Stimulated activated CD8-positive, alpha-beta memory T cell treated with anti-CD3 and anti-CD28 coated beads, Interleukin-7, amount 100 ng/mL, for 48 hours (primary cell): ENCODE measurements around the gene NEK1.

Experiments used
- DNase-seq, 2 donors: peaks; one replicate each; pipeline ENCODE4 v3.0.0-alpha.2; 2020; ENCODE audit warnings: low read depth in 1 of 2; ENCODE audit errors: extremely low read depth in 1 of 2

NEK1 gene

DNA sequence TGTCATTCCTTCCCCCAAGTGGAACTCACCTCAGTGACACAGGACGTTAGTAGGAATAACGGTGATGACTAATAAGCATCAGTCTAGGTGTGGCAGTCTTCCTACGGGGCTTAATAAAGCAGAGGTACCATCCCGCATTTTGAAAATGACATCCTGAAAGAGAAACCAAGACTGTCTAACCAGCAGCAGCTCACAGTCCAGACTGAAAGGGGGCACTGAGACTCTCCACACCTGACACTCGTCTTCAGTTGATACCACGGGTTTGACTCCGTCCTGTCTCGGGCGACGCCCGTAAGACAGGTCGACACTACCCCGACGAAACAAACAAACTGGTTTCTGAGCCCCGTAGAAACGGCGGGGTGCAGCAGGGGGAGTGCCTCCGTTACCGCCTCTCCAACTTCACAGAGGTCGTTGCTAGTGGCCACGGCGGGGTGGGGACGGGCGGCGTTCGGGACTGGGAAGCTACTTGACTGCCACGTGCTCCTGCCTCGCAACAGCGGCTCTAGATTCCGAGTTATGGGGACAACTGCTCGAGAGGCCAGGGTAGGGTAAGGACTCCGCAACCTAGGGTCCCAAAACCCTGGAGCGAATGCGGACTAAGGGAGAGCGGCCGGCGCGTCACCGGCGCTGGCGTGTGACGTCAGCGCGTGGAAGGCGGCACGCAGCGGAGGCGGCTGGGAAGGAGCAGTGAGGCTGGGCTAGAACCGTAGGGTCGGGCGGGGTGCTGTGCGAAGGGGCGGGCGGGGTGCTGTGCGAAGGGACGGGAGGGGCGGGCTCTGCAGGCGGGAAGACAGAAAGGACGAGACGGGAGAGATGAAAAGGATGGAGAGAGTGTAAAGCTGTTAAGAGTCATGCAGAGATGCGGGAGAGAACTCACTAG lies at the start of gene NEK1:
Gene NEK1, minus strand, starts transcription at position 593 of the 880 bp plus-strand sequence. CDS start 9,953 bp downstream, outside the sequence.
- DNase-seq = peak; percentile 73 to 84

GRCh38 chr4:169661761-169662160 lies 49.4 kb upstream of the NEK1 start:
- no peak for DNase-seq

GRCh38 chr4:169660929-169661328 lies 48.5 kb upstream of the NEK1 start:
- DNase-seq = no peak

- peak; percentile 20 to 63 for DNase-seq
Measured at GRCh38 chr4:169659716-169660670, 47.6 kb upstream of the NEK1 start.

GRCh38 chr4:169658975-169659715 lies 46.8 kb upstream of the NEK1 start:
- DNase-seq = no peak

DNA sequence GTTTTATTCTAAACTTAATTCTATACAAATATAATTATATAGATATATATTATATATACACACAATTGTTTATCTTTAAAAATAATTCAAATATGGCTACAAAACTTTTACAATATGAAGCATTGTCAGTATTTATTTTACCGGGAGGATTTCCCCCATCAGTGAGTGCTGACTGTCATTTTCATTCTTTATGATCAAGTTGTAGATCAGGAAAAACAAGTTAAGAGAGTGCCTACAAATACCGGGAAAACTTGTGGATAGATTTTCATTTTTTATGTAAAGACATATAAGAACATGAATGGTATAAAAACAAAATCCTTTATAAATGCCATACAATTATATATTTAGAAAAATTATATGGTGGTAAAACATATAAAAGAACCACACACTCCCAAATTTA lies 45.8 kb upstream of the NEK1 start:
- no peak for DNase-seq

DNA sequence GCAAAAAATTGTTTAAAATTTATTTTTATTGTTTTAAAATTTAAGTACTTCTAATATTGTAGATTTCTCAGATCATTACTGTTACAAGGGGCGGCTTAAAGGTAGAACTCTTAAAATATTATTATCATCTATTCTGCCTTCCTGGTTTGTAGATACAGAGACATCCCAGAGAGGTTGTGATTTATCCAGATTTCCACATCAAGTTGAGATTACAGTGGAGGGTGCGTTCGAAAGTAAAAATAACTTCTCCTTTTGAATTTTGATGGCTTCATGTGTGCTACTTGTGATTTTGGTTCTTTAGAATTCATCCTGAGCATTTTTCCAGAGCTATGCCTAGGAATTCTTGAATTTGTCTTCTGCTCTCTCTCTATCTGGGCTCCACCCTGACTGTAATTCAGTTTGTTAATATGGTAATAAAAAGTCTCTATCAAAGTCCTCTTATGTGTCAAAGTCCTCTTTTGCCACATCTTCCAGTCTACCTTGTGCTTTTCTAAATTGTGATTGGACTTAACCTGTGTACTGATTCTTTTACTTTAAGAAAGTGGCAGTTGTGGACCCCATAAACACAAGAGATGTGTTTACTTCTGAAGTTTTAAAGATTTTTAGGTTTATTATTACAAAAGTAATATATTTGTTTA lies 45.2 kb upstream of the NEK1 start:
- DNase-seq = no peak

- no peak for DNase-seq
Measured at GRCh38 chr4:169655401-169655800, 43.0 kb upstream of the NEK1 start.

DNA sequence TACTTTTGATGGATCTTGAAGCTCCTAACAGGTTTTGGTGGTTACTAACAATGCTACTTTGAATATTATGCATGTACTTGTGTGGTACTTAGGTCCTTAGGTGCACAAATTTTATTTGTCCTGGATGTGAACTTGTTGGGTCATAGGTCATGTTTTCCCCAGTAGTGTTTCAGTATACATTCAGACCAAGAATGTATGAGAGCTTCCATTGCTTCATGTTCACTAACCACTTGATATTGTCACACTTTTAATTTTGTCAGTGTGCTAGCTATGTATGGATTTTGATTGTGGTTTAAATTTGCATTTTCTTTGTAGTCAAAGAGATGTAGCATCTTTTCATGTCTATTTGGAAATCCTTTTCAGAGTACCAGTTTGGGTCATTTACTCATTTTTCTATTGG lies 40.2 kb upstream of the NEK1 start:
- no peak for DNase-seq

- no peak for DNase-seq
Measured at GRCh38 chr4:169650227-169650936, 38.0 kb upstream of the NEK1 start.

- DNase-seq = no peak
Measured at GRCh38 chr4:169649545-169650226, 37.3 kb upstream of the NEK1 start.

DNA sequence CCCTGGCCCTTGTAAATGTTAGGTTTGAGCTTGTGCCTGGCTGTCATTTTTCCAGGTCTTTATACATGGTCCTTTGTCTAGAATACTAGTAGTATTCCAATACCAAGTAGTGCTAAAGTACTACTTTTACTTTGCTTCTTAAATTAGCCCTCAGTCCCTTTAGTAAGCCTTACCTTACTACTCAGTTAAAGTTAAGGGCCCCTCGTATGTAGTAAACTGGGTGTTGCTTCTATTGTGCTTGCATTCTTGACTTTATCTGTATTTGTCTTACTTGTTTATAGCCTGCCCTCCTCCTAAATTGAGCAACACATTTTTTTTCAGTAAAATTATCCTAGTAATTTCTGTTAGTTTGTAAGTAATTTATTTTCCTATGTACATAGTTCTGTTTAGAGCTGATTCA lies 33.2 kb upstream of the NEK1 start:
- DNase-seq = no peak

GRCh38 chr4:169644802-169645201 lies 32.4 kb upstream of the NEK1 start:
- DNase-seq = no peak

- DNase-seq = no peak
Measured at GRCh38 chr4:169640261-169640870, 28.0 kb upstream of the NEK1 start.

GRCh38 chr4:169634975-169635374 lies 22.6 kb upstream of the NEK1 start:
- no peak for DNase-seq

- DNase-seq = no peak
Measured at GRCh38 chr4:169632896-169633295, 20.5 kb upstream of the NEK1 start.

- no peak for DNase-seq
Measured at GRCh38 chr4:169630069-169630468, 17.7 kb upstream of the NEK1 start.

- no peak for DNase-seq
Measured at GRCh38 chr4:169628579-169628978, 16.2 kb upstream of the NEK1 start.

DNA sequence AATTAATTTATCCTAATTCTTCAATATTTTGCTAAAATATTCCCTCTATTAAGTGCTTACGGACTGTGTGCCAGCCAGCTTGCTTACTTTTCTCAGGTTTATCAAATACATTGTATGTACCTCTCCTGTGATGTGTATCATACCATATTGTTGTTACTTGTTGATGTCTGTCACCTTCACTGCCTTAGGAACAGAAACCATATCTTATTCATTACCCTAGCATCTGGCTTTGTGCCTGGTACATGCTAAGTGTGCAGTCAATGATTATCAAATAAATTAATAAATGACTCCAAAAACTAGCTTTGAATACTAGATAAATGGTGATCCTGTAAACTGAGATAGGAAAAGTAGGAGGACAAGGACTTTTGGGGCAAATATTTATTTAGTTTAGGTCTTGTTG lies 14.9 kb upstream of the NEK1 start:
- no peak for DNase-seq
